ENCODE measurements around the gene MAP4K2.

Gene MAP4K2

GRCh38 chr11:64767344-64768299, 35.4 kb downstream of the MAP4K2 start:
- peak; percentile 73 for DNase-seq (ENCODE audit: low read depth)

- DNase-seq (ENCODE audit: low read depth), result no peak
Observed at GRCh38 chr11:64766881-64767280, 36.1 kb downstream of the MAP4K2 start.

GRCh38 chr11:64765851-64766665, 37.0 kb downstream of the MAP4K2 start:
- DNase-seq (ENCODE audit: low read depth), result no peak

GRCh38 chr11:64765291-64765850, 37.6 kb downstream of the MAP4K2 start:
- DNase-seq (ENCODE audit: low read depth), result no peak

GRCh38 chr11:64764753-64765152, 38.3 kb downstream of the MAP4K2 start:
- DNase-seq (ENCODE audit: low read depth), result no peak

GRCh38 chr11:64764040-64764611, 38.9 kb downstream of the MAP4K2 start:
- no peak for DNase-seq (ENCODE audit: low read depth)

GRCh38 chr11:64763526-64764039, 39.4 kb downstream of the MAP4K2 start:
- DNase-seq (ENCODE audit: low read depth), result no peak

GRCh38 chr11:64762674-64763525, 40.1 kb downstream of the MAP4K2 start:
- no peak for DNase-seq (ENCODE audit: low read depth)

GRCh38 chr11:64762277-64762673, 40.7 kb downstream of the MAP4K2 start:
- no peak for DNase-seq (ENCODE audit: low read depth)

GRCh38 chr11:64760759-64761420, 42.1 kb downstream of the MAP4K2 start:
- DNase-seq (ENCODE audit: low read depth), result no peak

GRCh38 chr11:64759722-64760719, 43.0 kb downstream of the MAP4K2 start, which contains the start of gene PYGM:
Gene PYGM, minus strand, starts transcription at chr11:64759974. Its CDS starts 76 bp downstream, at chr11:64759898.
- DNase-seq (ENCODE audit: low read depth), result no peak

- DNase-seq (ENCODE audit: low read depth), result no peak
Observed at GRCh38 chr11:64759131-64759721, 43.8 kb downstream of the MAP4K2 start.

- DNase-seq (ENCODE audit: low read depth), result no peak
Observed at GRCh38 chr11:64758330-64759079, 44.5 kb downstream of the MAP4K2 start.

GRCh38 chr11:64757549-64758329, 45.3 kb downstream of the MAP4K2 start:
- no peak for DNase-seq (ENCODE audit: low read depth)

- DNase-seq (ENCODE audit: low read depth), result no peak
Observed at GRCh38 chr11:64755681-64756361, 47.2 kb downstream of the MAP4K2 start.

GRCh38 chr11:64754919-64755662, 47.9 kb downstream of the MAP4K2 start:
- no peak for DNase-seq (ENCODE audit: low read depth)
